ENCODE data around the gene FUZ. TPM values are rescaled to one million over a fixed set of nuclear protein-coding genes. Genes with fewer than 3 reads are reported as not detected.

The FUZ gene
- total RNA-seq, 1 donor from 2014 or later = 13.2 TPM

DNA sequence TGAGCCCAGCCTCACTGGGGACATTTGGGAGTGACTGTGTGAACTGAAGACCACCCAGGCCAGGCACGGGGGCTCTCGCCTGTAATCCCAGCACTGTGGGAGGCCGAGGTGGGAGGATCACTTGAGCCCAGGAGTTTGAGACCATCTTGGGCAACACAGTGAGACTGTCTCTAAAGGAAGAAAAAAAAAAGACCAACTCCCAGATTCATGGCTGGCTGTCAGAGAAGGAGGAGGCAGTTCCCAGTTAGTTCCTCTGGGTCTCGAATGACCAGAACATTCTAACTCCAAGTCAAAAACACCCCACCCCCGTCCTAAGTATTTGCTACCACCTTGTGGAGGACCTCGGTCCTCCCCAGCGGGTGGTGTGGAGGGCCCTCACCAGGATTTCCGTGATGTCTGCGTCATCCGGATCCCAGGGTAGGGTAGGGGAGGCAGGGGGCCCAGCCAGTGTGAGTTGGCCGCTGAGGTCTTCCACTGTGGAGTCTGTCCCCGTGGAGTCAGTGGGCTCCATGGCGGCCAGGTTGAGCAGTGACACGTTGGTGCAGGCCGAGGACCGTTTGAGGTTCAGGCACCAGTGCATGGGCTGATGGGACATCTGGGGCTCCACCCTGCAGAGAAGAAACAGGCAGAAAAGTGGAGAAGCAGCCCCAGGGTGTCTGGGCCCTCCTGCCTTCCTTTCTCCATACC is 51.3 kb downstream of the FUZ start:
- TF ChIP-seq, protein P1, sequence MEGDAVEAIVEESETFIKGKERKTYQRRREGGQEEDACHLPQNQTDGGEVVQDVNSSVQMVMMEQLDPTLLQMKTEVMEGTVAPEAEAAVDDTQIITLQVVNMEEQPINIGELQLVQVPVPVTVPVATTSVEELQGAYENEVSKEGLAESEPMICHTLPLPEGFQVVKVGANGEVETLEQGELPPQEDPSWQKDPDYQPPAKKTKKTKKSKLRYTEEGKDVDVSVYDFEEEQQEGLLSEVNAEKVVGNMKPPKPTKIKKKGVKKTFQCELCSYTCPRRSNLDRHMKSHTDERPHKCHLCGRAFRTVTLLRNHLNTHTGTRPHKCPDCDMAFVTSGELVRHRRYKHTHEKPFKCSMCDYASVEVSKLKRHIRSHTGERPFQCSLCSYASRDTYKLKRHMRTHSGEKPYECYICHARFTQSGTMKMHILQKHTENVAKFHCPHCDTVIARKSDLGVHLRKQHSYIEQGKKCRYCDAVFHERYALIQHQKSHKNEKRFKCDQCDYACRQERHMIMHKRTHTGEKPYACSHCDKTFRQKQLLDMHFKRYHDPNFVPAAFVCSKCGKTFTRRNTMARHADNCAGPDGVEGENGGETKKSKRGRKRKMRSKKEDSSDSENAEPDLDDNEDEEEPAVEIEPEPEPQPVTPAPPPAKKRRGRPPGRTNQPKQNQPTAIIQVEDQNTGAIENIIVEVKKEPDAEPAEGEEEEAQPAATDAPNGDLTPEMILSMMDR (IDR thresholded peaks at IDR 0.05; ENCODE audit: insufficient read depth, low read length, poor library complexity, severe bottlenecking) = peak; percentile 14
- Histone ChIP-seq H3K4me3 (ENCODE audit: low read depth, low read length) (no peak overlapping the region), H3K27me3 (ENCODE audit: control insufficient read depth, insufficient read depth, low read length) (no peaks in the 10 kb centered on the region), H3K36me3 (ENCODE audit: control insufficient read depth, insufficient read depth, low read length) (no peaks in the 10 kb centered on the region)
- DNase-seq (ENCODE audit: low read depth) = no peak

DNA sequence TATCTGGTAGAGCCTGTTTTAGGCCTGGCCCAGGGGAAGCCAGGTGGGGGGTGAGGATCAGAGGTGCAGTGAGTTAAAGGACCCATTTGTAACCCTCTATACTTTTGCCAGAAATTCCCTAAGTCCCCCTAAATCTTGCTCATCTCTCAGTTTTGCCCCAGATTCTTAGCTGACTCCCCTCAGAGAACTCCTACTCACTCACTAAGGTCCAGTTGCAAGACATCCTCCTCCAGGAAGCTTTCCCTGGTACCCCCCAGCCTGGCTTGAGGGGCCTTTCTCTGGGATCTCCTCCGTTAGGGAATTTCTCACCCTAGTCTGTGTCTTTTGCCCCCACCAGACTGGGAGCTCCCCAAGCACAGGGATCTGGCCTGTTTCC is 51.9 kb downstream of the FUZ start:
- Histone ChIP-seq H3K4me3 (ENCODE audit: low read depth, low read length) (no peak overlapping the region), H3K27me3 (ENCODE audit: control insufficient read depth, insufficient read depth, low read length) (no peaks in the 10 kb centered on the region), H3K36me3 (ENCODE audit: control insufficient read depth, insufficient read depth, low read length) (no peaks in the 10 kb centered on the region)
- DNase-seq (ENCODE audit: low read depth) = no peak
- TF ChIP-seq, protein P1 (IDR thresholded peaks at IDR 0.05; ENCODE audit: insufficient read depth, low read length, poor library complexity, severe bottlenecking) = no peak

DNA sequence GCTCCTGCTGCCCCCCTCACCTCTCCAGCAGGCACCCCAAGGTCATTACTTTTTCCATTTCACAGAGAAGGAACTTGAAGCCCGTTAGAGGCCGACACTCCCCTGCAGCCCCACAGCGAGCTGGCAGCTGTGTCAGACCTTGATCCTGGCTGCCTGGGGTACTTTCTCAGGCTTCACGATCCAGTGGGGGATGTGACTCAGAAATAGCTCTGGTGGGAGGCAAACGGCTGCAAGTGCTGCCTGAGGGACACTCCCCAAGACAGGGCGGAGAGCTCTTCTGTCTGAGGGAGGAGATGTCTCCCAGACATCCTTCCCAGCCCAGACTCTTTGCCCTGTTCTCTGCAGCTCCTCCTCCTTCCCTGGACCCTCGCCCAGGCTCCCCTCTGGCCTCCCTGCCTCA is 54.8 kb downstream of the FUZ start:
- DNase-seq (ENCODE audit: low read depth) = peak; percentile 31

More for the DNA sequence above, 54.8 kb downstream of the FUZ start:
- Histone ChIP-seq H3K4me3 (ENCODE audit: low read depth, low read length) (no peak overlapping the region), H3K27me3 (ENCODE audit: control insufficient read depth, insufficient read depth, low read length) (no peaks in the 10 kb centered on the region), H3K36me3 (ENCODE audit: control insufficient read depth, insufficient read depth, low read length) (no peaks in the 10 kb centered on the region)
- TF ChIP-seq, protein P1 (IDR thresholded peaks at IDR 0.05; ENCODE audit: insufficient read depth, low read length, poor library complexity, severe bottlenecking) = no peak

Other genes starting within 250 kb of the FUZ start
- gene NOSIP, start 232.7 kb downstream of the FUZ start, total RNA-seq = 89.4 and 91.4 TPM in 2 replicates
- gene PRRG2, start 232.0 kb downstream of the FUZ start, total RNA-seq = 5.4 and 7.2 TPM in 2 replicates
- gene PRR12, start 222.1 kb downstream of the FUZ start, total RNA-seq = 8.9 and 11.5 TPM in 2 replicates
- 32.8 and 44.1 TPM in 2 replicates for gene RRAS, start 173.1 kb downstream of the FUZ start, total RNA-seq
- gene SCAF1, start 171.1 kb downstream of the FUZ start, total RNA-seq = 38.9 and 51.1 TPM in 2 replicates
- 47.3 and 66.6 TPM in 2 replicates for gene IRF3, start 147.4 kb downstream of the FUZ start, total RNA-seq
- gene BCL2L12, start 147.4 kb downstream of the FUZ start, total RNA-seq = 13.9 and 19.8 TPM in 2 replicates
- 284 and 314 TPM in 2 replicates for gene PRMT1, start 136.0 kb downstream of the FUZ start, total RNA-seq
- 1.0 TPM in 2 replicates for gene ADM5, start 123.7 kb downstream of the FUZ start, total RNA-seq
- 2.7 and 3.4 TPM in 2 replicates for gene CPT1C, start 122.2 kb downstream of the FUZ start, total RNA-seq
- not detected in 2 replicates for gene TSKS, start 50.0 kb downstream of the FUZ start, total RNA-seq
- 98.9 and 111 TPM in 2 replicates for gene AP2A1, start 46.3 kb downstream of the FUZ start, total RNA-seq
- gene MED25, start 5.0 kb upstream of the FUZ start, total RNA-seq = 31.6 and 34.5 TPM in 2 replicates
- gene PTOV1, start 37.9 kb upstream of the FUZ start, total RNA-seq = 47.9 and 71.1 TPM in 2 replicates
- gene PNKP, start 54.3 kb upstream of the FUZ start, total RNA-seq = 69.3 and 78.2 TPM in 2 replicates
- 23.2 and 34.6 TPM in 2 replicates for gene AKT1S1, start 64.1 kb upstream of the FUZ start, total RNA-seq
- gene TBC1D17, start 64.4 kb upstream of the FUZ start, total RNA-seq = 17.4 and 28.1 TPM in 2 replicates
- 6.2 and 8.2 TPM in 2 replicates for gene IL4I1, start 83.6 kb upstream of the FUZ start, total RNA-seq
- gene ATF5, start 115.9 kb upstream of the FUZ start, total RNA-seq = 22.4 and 22.7 TPM in 2 replicates
- 61.1 and 66.0 TPM in 2 replicates for gene NUP62, start 116.2 kb upstream of the FUZ start, total RNA-seq
- gene SIGLEC11, start 147.9 kb upstream of the FUZ start, total RNA-seq = not detected in 2 replicates
- gene VRK3, start 212.1 kb upstream of the FUZ start, total RNA-seq = 20.5 and 43.4 TPM in 2 replicates
- gene ZNF473, start 212.7 kb upstream of the FUZ start, total RNA-seq = 10.2 and 13.2 TPM in 2 replicates